ENCODE results near the gene LRBA.

DNA sequence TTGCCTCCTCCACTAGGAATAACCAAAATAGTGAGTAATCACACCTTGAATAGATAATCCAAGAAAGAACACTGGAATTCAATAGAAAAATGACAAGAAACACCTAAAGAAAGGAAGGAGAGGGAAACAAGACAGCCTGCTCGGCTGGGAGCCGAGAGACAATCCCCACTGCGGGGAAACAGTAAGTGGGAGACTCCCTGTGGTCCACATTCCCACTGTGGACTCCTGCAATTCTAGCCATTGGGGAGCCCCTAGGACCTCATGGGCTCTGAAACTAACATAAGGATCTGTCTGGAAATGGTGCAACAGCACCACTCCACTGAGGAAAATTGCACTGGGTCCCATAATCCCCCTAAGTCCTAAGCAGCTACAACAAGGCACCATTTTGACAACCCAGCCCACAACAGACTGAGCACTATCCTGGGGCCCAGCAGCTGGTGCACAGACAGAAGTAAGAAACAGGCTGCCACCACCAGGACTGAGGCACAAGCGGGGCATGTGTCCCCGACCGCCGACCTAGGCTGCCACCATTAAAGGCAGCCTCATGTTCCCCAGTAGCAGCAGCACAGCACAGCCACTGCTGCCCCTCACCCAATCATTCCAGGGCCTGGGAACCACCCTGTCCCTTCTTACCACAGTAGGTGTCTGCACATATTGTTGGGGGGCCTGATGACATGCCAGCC is 14.2 kb downstream of the LRBA start:
- TF ChIP-seq ATF1 (CRISPR knock-in tag; IDR thresholded peaks at IDR 0.05) = no peak
- no peak for TF ChIP-seq ATF1 (tag; IDR thresholded peaks at IDR 0.05)
- no peak for TF ChIP-seq SMC3 (conservative IDR thresholded peaks at IDR 0.05; ENCODE audit: insufficient read depth, low read depth, low read length)

Data from K562 (cell line).